BE2C (cell line): Measurements from ENCODE around the gene VDR.

Experiments
- DNase-seq: peaks from one replicate; pipeline ENCODE4 v3.0.0-alpha.2; 2020
- H3K27me3 ChIP-seq: fragments of 250-450 bp; sonication (Bioruptor Pico); 2 replicates; pipeline ENCODE4 v1.5.1; 2020; ENCODE audit warnings: mild to moderate bottlenecking
- H3K36me3 ChIP-seq: fragments of 250-450 bp; sonication (Bioruptor Pico); 2 replicates; pipeline ENCODE4 v1.5.1; 2020; ENCODE audit warnings: mild to moderate bottlenecking
- H3K4me1 ChIP-seq: fragments of 250-450 bp; sonication (Bioruptor Pico); 2 replicates; pipeline ENCODE4 v1.5.1; 2020
- H3K4me3 ChIP-seq: 2 replicates; pipeline ENCODE4 v1.5.1; 2011; ENCODE audit warnings: low read depth, low read length
- H3K9me3 ChIP-seq: fragments of 250-450 bp; sonication (Bioruptor Pico); 2 replicates; pipeline ENCODE4 v1.5.1; 2020
- CTCF ChIP-seq: IDR thresholded peaks from 2 replicates; pipeline ENCODE4 v1.5.1; 2012; ENCODE audit warnings: mild to moderate bottlenecking, low read depth, low read length

Gene VDR

GRCh38 chr12:47849261-47849660 lies 55.5 kb downstream of the VDR start:
- DNase-seq, result no peak
- Histone ChIP-seq H3K27me3 (no peaks in the 10 kb centered on the region), H3K4me1 (no peaks in the 10 kb centered on the region), H3K36me3 (no peaks in the 10 kb centered on the region), H3K9me3 (no peaks in the 10 kb centered on the region), H3K4me3 (no peak overlapping the region)
- no peak for TF ChIP-seq CTCF

GRCh38 chr12:47848853-47849252 lies 55.9 kb downstream of the VDR start:
- Histone ChIP-seq H3K4me1 (no peaks in the 10 kb centered on the region), H3K4me3 (no peak overlapping the region), H3K27me3 (no peaks in the 10 kb centered on the region), H3K9me3 (no peaks in the 10 kb centered on the region), H3K36me3 (no peaks in the 10 kb centered on the region)
- TF ChIP-seq CTCF, result no peak
- no peak for DNase-seq

GRCh38 chr12:47846294-47846996 lies 58.3 kb downstream of the VDR start:
- no peaks in the 10 kb centered on the region for H3K36me3 ChIP-seq
- no peak overlapping the region for H3K4me3 ChIP-seq
- no peak for TF ChIP-seq CTCF
- H3K9me3 ChIP-seq, result no peaks in the 10 kb centered on the region
- H3K4me1 ChIP-seq, result no peaks in the 10 kb centered on the region
- H3K27me3 ChIP-seq, result no peaks in the 10 kb centered on the region
- no peak for DNase-seq

- Histone ChIP-seq H3K36me3 (no peaks in the 10 kb centered on the region), H3K27me3 (no peaks in the 10 kb centered on the region), H3K4me1 (no peaks in the 10 kb centered on the region), H3K9me3 (no peaks in the 10 kb centered on the region), H3K4me3 (no peak overlapping the region)
- TF ChIP-seq CTCF, result no peak
- DNase-seq, result no peak
Observed at GRCh38 chr12:47845081-47845480, 59.7 kb downstream of the VDR start.

- DNase-seq, result no peak
- no peak for TF ChIP-seq CTCF
- Histone ChIP-seq H3K27me3 (no peaks in the 10 kb centered on the region), H3K4me1 (no peaks in the 10 kb centered on the region), H3K4me3 (no peak overlapping the region), H3K36me3 (no peaks in the 10 kb centered on the region), H3K9me3 (no peaks in the 10 kb centered on the region)
Observed at GRCh38 chr12:47844264-47845019, 60.4 kb downstream of the VDR start.
